Epidermal melanocyte (primary cell): Measurements from ENCODE around the gene GREB1.

ENCODE experiments used
- DNase-seq: peaks from one replicate; pipeline ENCODE4 v3.0.0; 2011; ENCODE audit warnings: low spot score; ENCODE audit not compliant: insufficient read length

The GREB1 gene

DNA sequence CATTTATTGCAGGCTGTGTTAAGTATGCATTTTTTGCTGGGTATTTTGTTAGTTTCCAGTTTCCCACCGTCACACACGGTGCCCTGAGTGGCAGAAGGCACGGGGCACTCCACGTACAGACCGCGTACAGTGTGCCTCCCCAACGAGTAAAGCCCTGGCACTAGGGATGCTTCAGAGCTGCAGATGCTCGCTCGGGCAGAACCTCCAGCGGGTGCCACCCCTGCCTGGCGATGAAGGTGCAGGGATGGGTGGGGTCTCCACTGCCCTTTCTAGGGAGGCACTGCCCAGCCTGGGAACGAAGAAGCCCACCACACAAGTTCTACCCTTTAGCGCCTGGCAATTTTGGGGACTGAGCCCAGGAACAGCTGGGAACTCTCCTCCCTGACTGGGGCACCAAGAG lies 4.1 kb downstream of the GREB1 start:
- no peak for DNase-seq

DNA sequence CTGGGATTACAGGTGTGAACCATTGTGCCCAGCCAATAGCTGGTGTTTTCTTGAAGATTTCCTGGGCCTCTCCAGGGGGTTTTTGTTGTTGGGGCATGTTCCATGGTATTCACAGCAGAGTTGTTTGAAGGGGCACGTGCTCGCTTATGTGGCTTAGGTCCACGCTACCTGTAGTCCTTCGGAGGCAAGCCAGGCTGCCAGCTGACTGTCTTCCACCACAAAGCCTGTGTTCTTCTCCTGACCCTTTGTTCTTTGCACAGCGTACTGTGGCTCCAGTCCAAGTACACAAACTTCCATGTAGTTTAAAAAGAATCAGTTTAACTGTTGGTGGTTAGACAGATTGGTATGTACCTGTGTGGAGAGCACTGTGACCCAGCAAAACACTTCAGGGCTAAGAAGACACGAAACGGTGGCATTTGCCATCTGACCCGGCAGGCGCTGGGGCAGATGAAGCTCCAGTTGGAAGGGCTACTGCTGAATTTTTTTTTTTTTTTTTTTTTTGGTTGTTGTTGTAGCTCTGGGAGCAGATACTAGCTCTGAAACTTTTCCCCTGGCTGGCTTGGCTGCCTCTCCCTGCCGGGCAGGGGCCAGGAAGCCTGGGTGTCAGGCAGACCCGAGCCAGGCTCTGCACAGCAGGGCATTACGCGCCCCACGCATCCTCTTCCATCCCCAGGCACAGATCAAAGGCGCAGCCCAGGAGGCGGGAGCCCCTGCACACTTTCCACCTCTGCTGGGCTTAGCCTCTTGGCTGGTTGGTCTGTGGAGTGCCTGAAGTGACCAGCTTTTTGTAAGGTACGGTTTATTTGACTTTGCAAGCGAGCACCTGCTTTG lies 5.7 kb downstream of the GREB1 start:
- DNase-seq: no peak

DNA sequence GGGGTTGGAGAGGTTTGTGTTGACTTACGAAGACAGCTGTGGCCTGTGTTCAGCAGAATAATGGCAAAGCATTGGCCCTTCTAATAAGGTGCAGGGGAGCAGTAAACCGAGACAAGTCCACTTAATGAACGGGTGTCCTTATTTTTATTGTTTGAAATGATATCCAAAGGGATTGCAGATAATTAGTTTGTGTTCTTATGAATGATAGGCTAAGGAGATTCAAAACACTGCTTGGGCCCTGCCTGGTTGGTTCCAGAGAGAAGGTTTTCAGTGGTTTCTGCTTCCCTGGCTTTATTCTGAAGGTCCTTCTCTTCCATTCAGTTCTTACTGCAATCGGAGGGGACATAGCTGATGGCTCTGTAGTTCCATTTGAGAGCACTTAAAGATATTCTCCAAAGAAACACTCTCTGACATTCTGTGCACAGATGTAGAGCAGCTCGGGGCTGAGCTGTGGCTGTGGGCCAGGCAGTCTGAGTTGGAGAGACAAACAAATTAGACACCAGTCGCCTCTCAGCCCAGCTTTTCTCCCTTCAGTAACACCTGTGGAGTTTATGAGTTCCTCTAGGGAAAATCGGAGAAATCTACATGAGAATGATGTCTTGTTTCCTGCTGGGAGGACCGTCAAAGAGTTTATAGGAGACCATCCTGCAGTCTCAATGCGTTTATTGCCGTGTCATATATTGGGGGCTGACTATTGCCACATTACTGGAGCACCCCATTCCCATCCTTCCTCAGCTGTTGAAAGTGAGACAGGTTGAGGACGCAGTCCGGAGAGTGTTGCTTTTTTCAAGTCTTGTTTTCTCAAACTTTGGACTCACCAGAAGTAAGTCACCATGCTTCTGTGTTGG lies 6.5 kb downstream of the GREB1 start:
- no peak for DNase-seq

GRCh38 chr2:11540996-11541692 lies 7.3 kb downstream of the GREB1 start:
- DNase-seq: no peak

- DNase-seq: no peak
Measured at GRCh38 chr2:11541693-11542274, 7.9 kb downstream of the GREB1 start.

DNA sequence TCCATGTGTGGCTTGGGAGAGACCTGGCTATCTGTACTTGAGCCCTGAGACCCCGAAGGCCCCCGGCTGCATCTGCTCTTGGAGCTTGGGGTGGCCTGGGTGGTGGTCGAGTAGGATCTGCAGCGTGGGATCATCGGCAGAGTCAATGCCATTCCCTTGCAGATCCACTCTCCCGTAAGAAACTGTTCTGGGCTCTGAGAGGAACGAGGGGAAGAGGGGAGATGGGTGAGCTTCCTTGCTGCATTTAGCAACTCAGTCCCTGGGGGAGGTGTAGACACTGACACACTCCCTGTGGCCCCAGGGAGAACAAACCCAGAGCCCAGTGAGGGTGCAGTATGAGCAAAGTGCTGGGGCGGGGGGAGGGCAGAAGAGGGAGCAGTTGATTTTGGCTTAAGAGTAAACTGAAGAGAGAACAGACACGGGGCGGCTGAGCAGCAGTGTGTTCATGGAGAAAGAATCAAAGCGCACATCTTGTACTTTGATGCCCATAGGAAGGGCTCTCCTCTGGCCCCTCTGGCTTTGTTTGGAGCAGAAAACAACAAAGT lies 8.5 kb downstream of the GREB1 start:
- DNase-seq: no peak

DNA sequence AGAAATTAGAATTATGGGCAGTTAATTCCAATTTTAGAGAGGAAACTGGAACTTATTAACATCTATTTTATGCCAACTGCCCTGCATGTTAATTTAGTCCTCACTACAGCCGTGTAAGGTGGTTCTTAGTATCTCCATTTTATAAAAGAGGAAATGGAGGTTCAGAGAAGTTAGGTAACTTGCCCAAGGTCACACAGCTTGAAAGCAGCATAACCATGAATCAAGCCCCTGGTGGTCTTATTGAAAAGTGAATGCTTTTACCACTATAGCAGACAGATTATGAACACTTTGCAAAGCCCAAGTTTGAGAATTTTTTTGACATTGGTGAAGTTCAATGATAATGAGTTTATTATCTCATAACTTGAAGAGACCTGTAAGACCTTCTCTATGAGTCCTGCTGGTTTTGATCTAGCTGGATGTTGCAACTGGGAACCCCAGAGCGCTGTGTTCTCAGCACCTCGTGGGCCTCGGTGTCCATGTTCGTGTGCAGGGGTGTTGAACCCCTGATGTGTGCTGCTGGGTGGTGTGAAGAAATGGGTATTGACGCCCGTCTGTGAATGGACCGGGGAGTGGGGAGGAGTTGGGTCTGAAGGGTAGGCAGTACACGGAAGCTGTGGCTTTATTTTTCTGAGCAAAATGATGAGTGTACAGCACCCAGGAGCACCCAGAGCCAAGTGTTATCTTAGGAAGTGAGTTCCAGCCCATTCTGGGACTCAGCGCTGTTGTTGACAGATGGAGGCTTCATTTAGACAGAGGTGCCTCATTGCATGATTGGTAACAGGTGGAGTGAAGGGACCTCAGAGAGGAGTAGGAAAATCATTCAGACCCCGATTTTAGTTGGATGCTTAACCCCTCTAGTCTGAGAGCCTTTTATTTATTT lies 9.7 kb downstream of the GREB1 start:
- no peak for DNase-seq

- DNase-seq: no peak
Measured at GRCh38 chr2:11546072-11546471, 12.2 kb downstream of the GREB1 start.

DNA sequence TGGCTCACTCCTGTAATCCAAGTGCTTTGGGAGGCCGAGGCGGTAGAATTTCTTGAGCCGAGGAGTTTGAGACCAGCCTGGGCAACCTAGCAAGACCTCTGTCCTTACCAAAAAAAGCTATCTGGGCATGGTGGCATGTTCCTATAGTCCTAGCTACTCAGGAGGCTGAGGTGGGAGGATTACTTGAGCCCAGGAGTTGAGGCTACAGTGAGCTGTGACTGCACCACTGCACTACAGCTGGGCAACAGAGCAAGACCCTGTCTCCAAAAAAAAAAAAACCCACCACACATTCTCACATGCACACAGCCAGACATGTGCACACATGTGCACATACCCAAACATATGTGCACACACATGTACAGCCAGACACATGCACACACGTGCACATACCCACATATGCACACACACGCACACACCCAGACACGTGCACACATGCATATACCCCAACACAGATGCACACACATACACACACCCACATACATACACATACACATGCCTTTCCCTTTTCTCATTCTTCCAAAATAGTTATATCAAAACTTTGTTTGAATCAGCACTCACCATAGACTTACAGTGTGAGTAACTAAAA lies 14.2 kb downstream of the GREB1 start:
- DNase-seq: no peak

DNA sequence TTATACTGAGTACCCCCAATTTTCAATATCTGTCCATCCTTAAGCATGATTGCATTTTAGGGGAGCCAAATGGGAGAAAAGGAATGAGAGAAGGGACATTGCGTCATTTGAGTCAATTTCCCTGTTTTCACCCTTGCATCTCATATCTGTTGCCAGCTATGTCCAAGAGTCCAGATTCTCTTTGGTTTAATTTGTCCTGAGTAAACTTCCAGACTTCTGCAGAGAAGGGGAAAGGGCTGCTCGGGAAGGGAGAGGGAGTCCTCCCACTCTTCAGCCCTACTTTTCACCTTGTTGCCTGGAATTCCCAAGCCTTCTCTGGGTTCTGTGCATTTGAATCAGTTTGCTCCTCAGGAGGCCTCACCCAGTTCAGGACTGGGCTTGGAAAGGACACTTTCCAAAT lies 16.5 kb downstream of the GREB1 start:
- no peak for DNase-seq

- no peak for DNase-seq
Measured at GRCh38 chr2:11550901-11551568, 17.2 kb downstream of the GREB1 start.

DNA sequence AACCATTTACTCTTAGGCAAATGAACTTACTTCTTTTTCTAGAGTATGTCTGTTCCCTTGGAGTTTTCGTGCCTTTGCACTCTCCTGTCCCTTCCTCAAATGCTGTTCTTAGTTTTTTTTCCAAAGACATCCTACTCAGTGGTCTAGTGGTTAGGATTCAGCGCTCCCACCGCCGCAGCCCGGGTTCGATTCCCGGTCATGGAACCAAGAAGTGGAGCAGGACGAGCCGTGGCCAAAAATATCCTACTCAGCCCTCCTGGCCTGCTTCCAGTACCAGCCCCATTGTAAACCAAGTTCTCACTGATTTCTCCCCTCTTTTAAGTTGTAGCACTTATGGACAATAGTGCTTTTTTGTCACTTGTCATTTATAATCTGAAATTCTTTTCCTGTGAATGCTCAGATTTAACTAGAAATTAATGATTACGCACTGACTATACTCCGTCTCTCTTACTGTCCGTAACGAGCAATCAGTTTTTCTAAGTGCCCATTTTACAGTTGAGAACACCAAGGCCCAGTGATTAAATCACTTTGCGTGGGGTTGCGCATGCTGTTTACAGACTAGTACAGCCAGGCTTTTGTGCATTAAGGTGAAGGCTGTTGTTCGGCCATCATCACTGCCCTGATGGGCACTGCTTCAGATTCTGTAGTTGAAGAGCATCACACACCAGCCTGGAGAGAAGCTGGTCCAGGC lies 17.9 kb downstream of the GREB1 start:
- DNase-seq: no peak

DNA sequence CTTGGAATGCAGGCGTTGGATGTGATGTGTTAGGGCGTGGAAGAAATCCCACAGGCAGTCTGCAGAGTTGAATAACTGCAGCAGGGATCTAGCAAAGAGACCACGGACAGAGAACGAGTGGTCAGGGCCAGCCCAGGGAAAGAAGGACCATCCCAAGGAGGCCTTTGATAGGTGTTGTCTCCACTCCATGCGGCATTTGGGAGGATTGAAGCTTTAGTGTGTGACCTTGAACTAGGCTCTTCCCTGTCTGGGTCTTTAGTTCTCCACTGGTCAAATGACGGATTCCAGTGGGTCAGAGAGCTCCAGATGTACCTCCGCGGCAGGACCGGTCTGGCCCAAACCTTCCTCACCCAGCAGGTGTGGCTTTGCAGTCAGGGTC lies 18.4 kb downstream of the GREB1 start:
- DNase-seq: no peak

DNA sequence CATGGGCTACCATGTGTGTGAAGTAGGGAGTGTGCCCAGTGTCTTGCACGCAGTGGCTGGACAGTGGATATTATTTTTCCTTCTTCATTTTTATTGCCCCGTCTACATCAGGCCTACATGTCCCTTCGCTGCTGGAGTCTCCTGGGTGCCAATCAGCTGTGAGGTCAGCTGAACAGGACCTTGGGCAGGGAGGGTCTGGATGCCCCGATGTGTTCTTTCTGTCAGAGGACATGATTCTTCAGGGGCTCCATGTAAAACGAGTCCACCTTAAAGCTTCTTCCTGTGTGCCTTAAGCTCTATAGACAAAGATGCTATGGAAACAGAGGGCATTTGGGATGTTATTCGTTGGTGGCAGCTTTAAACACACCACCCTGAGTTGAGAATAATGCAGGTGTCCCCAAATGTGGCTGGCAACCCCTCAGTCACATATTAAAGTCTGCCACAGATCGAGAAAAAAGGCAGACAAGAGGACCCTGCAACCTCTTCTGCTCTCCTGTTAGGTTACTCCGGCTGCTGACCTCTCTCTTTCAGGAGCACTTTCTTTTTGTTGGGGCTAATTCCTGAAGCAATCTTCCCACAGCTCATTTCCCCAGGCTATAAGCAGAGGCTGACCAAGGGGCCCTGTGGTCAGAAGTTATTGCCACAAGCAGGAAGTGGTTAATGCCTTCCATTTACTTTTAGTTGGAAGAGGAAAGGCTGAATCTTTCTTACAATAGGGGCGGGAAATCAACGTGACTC lies 20.0 kb downstream of the GREB1 start:
- DNase-seq: no peak

DNA sequence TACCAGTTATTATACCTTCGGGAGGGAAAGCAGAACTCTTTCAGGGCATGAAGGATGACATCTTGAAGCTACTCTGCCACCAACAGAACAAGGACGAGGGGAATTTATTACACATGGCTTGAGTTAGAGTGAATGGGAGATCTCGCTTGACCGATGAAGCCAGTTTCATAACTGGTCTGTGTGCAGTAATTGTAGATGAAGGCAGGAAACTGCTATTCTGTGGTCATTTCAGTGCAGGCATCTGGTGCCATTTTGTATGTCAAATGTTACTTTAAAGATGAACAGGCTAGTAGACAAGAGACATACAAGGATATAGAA lies 20.5 kb downstream of the GREB1 start:
- no peak for DNase-seq

- no peak for DNase-seq
Measured at GRCh38 chr2:11556101-11556806, 22.4 kb downstream of the GREB1 start.

GRCh38 chr2:11558214-11558886 lies 24.5 kb downstream of the GREB1 start:
- DNase-seq: no peak
